SK-N-MC (cell line): ENCODE measurements around the gene E2F2.
A peak's percentile ranks its signal among the peaks of the same experiment; 100 is the strongest.
"Not testable (repeated sequence)": the region's sequence is repeated elsewhere in the genome, so short reads cannot be mapped to it uniquely, and the experiment has no call there.

ENCODE experiments used
- DNase-seq: peaks from one replicate; pipeline ENCODE4 v3.0.0-alpha.2; 2011; ENCODE audit warnings: low read depth, low spot score
- H3K27ac ChIP-seq: fragments of 200-600 bp; sonication (generic); 2 replicates; pipeline ENCODE4 v1.5.1; 2016; ENCODE audit warnings: mixed run types
- H3K36me3 ChIP-seq: fragments of 200-600 bp; sonication (generic); 2 replicates; pipeline ENCODE4 v1.6.1; 2017; ENCODE audit warnings: antibody characterized with exemption, low read length, mixed read lengths; ENCODE audit not compliant: insufficient read depth
- H3K4me3 ChIP-seq: fragments of 200-600 bp; sonication (generic); 2 replicates; pipeline ENCODE4 v1.5.1; 2016
- H3K9ac ChIP-seq: fragments of 200-600 bp; sonication (generic); 2 replicates; pipeline ENCODE4 v1.8.0; 2017; ENCODE audit warnings: mixed run types, mixed read lengths; ENCODE audit not compliant: insufficient read length
- H3K9me3 ChIP-seq: fragments of 200-600 bp; sonication (generic); 2 replicates; pipeline ENCODE4 v1.6.1; 2017; ENCODE audit warnings: low read depth, mild to moderate bottlenecking, antibody characterized with exemption, low read length, moderate library complexity, mixed read lengths
- EZH2 ChIP-seq: fragments of 200-600 bp; sonication (generic); IDR thresholded peaks from one replicate; pipeline ENCODE4 v1.6.1; 2017; ENCODE audit warnings: antibody characterized with exemption
- FOXP2 ChIP-seq: optimal IDR thresholded peaks from 2 replicates; pipeline ENCODE3; 2011; ENCODE audit warnings: mild to moderate bottlenecking, moderate library complexity; ENCODE audit not compliant: insufficient read depth; ENCODE audit errors: extremely low read length, control extremely low read depth
- POLR2AphosphoS5 ChIP-seq: IDR thresholded peaks from 2 replicates; pipeline ENCODE4 v1.6.1; 2012; ENCODE audit warnings: mild to moderate bottlenecking, low read depth, low read length, borderline replicate concordance

E2F2 gene

GRCh38 chr1:23544444-23545389 is 13.7 kb upstream of the E2F2 start:
- Histone ChIP-seq H3K9me3 (no peaks in the 10 kb centered on the region), H3K27ac (no peak overlapping the region), H3K9ac (no peak overlapping the region), H3K4me3 (no peak overlapping the region), H3K36me3 (no peaks in the 10 kb centered on the region)
- DNase-seq: no peak
- TF ChIP-seq POLR2AphosphoS5 (no peak), FOXP2 (no peak), EZH2 (no peak)

GRCh38 chr1:23543707-23544443 is 12.8 kb upstream of the E2F2 start:
- no peaks in the 10 kb centered on the region for H3K9me3 ChIP-seq
- no peak overlapping the region for H3K27ac ChIP-seq
- no peak overlapping the region for H3K9ac ChIP-seq
- no peak overlapping the region for H3K4me3 ChIP-seq
- H3K36me3 ChIP-seq: no peaks in the 10 kb centered on the region
- no peak for DNase-seq
- no peak for TF ChIP-seq EZH2
- no peak for TF ChIP-seq POLR2AphosphoS5
- no peak for TF ChIP-seq FOXP2

GRCh38 chr1:23542940-23543339 is 11.9 kb upstream of the E2F2 start:
- not testable (repeated sequence) for H3K36me3 ChIP-seq, H3K4me3 ChIP-seq, DNase-seq, H3K9me3 ChIP-seq, H3K9ac ChIP-seq, H3K27ac ChIP-seq

GRCh38 chr1:23539698-23540266 is 8.7 kb upstream of the E2F2 start:
- peak overlapping the region; percentile 48 for H3K4me3 ChIP-seq

GRCh38 chr1:23537296-23537973 is 6.4 kb upstream of the E2F2 start:
- Histone ChIP-seq H3K4me3 (peak overlapping the region; percentile 33; the same call in 1 of the 2 replicates), H3K9me3 (no peaks in the 10 kb centered on the region), H3K27ac (peak overlapping the region; percentile 83), H3K9ac (no peak overlapping the region), H3K36me3 (no peaks in the 10 kb centered on the region)
- TF ChIP-seq FOXP2 (no peak), EZH2 (no peak), POLR2AphosphoS5 (no peak; the same call in 1 of the 2 replicates)
- DNase-seq: no peak

More at GRCh38 chr1:23539698-23540266, 8.7 kb upstream of the E2F2 start:
- no peaks in the 10 kb centered on the region for H3K9me3 ChIP-seq
- H3K36me3 ChIP-seq: no peaks in the 10 kb centered on the region
- DNase-seq: peak; percentile 89
- TF ChIP-seq POLR2AphosphoS5 (no peak), EZH2 (no peak), FOXP2 (no peak)
- H3K9ac ChIP-seq: no peak overlapping the region
- H3K27ac ChIP-seq: no peak overlapping the region

- DNase-seq: no peak
- H3K4me3 ChIP-seq: no peak overlapping the region
- H3K9me3 ChIP-seq: no peaks in the 10 kb centered on the region
- H3K36me3 ChIP-seq: no peaks in the 10 kb centered on the region
- no peak for TF ChIP-seq POLR2AphosphoS5
- no peak for TF ChIP-seq FOXP2
- TF ChIP-seq EZH2: no peak
- no peak overlapping the region for H3K27ac ChIP-seq
- H3K9ac ChIP-seq: no peak overlapping the region
Measured at GRCh38 chr1:23533246-23534023, 2.4 kb upstream of the E2F2 start.

- TF ChIP-seq POLR2AphosphoS5 (no peak), EZH2 (no peak), FOXP2 (no peak)
- H3K4me3 ChIP-seq: peak overlapping the region; percentile 93
- no peaks in the 10 kb centered on the region for H3K9me3 ChIP-seq
- H3K27ac ChIP-seq: peak overlapping the region; percentile 90
- DNase-seq: no peak
- H3K9ac ChIP-seq: peak overlapping the region; percentile 83
- H3K36me3 ChIP-seq: no peaks in the 10 kb centered on the region
Measured at GRCh38 chr1:23531562-23532094, 595 bp upstream of the E2F2 start.
